Subcutaneous adipose tissue (tissue), 4 donors: ENCODE measurements around the gene SYNDIG1. TPM values are rescaled to one million over a fixed set of nuclear protein-coding genes. Genes with fewer than 3 reads are reported as not detected.

Experiments
- CTCF ChIP-seq: fragments of 450-650 bp; IDR thresholded peaks from one replicate; pipeline ENCODE4 v1.5.1; 2016; ENCODE audit warnings: low read depth, mild to moderate bottlenecking, control low read depth, antibody characterized with exemption, moderate library complexity
- total RNA-seq, 4 donors: library from RNA; depleted of rRNA; stranded (reverse); fragments of >200 nt; gene quantifications; one replicate each; pipeline ENCODE4 v1.1.0, GENCODE V29; 2016

Gene SYNDIG1
- total RNA-seq, 4 donors from 2014 or later: 0.17 to 1.5 TPM; not detected in 2

- TF ChIP-seq CTCF: no peak
Observed at GRCh38 chr20:24657196-24657595, 187.8 kb downstream of the SYNDIG1 start.

GRCh38 chr20:24657878-24658620, 188.6 kb downstream of the SYNDIG1 start:
- no peak for TF ChIP-seq CTCF

- TF ChIP-seq CTCF: no peak
Observed at GRCh38 chr20:24658920-24659660, 189.7 kb downstream of the SYNDIG1 start.

GRCh38 chr20:24659835-24660234, 190.4 kb downstream of the SYNDIG1 start:
- TF ChIP-seq CTCF: no peak

- TF ChIP-seq CTCF: no peak
Observed at GRCh38 chr20:24660651-24661050, 191.2 kb downstream of the SYNDIG1 start.

GRCh38 chr20:24661255-24661654, 191.8 kb downstream of the SYNDIG1 start:
- TF ChIP-seq CTCF: no peak

GRCh38 chr20:24662322-24662721, 192.9 kb downstream of the SYNDIG1 start:
- TF ChIP-seq CTCF: no peak
